Heart left ventricle (tissue), 13 donors: ENCODE measurements around the gene MN1.

ENCODE experiments used
- POLR2A ChIP-seq, 2 donors: fragments of 450-650 bp; IDR thresholded peaks; one replicate each; pipeline ENCODE4 v1.6.1; 2017; ENCODE audit warnings: antibody characterized with exemption in 2 of 2, mild to moderate bottlenecking in 2 of 2, moderate library complexity in 2 of 2
- TF ChIP-seq, protein P1 (sequence below), 12 donors: fragments of 200-600 bp; sonication (generic) in 4 of 12; IDR thresholded peaks; one replicate each; pipeline versions ENCODE4 v1.5.0 to v1.8.0; 2018 to 2022; ENCODE audit warnings: antibody characterized with exemption in 12 of 12, mild to moderate bottlenecking in 5 of 12
- donor health status: ischemic (EF 13 %, LVEDD 7.1; RV severe dilation, severe dysfunction).
- donor health status: DM: no; HTN: yes; CAD: no.
- donor health status: DM: no; HTN: no; CAD: no.
- donor health status: ischemic (EF 25% LVEDD 6.9; RV normal size, moderate dysfunction).
- donor health status: ischemic (EF 25% LVEDD 5.7; RV mildly dilated, moderate dysfunction).
- donor health status: ischemic (EF 35%, LVEDD 5.7; RV mildly dilated, moderate dysfunction).
- donor health status: nonischemic (EF 11% LVEDD 7.7; RV severe dilation, severe dysfunction).
- donor health status: DM: yes; HTN: yes; CAD: no.
- donor health status: PGD.
- donor health status: ischemic (EF 29% LVEDD 5.4; RV normal size, mild dysfunction).
- donor health status: nonischemic (EF 23%, LVEDD 6.1; RV moderate dilation, normal function).

DNA sequence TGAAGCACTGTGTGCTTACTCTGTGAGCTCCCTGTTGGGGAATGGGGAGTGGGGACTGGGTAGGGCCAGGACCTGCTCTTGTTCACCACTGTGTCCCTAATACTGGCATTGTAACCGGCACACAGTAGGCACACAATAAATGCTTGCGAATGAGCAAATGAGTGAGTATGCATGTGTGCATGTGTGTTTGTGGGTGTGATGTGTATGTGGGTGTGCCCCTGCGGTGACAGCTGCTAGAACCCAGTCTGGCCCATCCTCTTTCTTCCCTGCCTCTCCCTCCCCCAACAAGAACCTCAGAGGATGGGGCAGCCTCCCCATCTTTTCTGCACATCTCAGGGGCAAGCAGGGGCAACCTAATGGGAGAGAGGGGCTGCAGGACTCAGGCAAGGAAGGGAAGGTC, 90.5 kb downstream of the MN1 start:
- TF ChIP-seq, protein P1, sequence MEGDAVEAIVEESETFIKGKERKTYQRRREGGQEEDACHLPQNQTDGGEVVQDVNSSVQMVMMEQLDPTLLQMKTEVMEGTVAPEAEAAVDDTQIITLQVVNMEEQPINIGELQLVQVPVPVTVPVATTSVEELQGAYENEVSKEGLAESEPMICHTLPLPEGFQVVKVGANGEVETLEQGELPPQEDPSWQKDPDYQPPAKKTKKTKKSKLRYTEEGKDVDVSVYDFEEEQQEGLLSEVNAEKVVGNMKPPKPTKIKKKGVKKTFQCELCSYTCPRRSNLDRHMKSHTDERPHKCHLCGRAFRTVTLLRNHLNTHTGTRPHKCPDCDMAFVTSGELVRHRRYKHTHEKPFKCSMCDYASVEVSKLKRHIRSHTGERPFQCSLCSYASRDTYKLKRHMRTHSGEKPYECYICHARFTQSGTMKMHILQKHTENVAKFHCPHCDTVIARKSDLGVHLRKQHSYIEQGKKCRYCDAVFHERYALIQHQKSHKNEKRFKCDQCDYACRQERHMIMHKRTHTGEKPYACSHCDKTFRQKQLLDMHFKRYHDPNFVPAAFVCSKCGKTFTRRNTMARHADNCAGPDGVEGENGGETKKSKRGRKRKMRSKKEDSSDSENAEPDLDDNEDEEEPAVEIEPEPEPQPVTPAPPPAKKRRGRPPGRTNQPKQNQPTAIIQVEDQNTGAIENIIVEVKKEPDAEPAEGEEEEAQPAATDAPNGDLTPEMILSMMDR (IDR thresholded peaks at IDR 0.05): no peak
- TF ChIP-seq POLR2A (IDR thresholded peaks at IDR 0.05): no peak
